Skeletal muscle tissue (tissue), 5 donors: ENCODE measurements around the gene NR6A1. TPM values are rescaled to one million over a fixed set of nuclear protein-coding genes. Genes with fewer than 3 reads are reported as not detected.
A peak's percentile ranks its signal among the peaks of the same experiment; 100 is the strongest.

ENCODE experiments used
- H3K27ac ChIP-seq: one replicate; pipeline ENCODE4 v1.7.0; 2013; ENCODE audit warnings: mild to moderate bottlenecking, low read depth, low read length, inconsistent platforms
- H3K27me3 ChIP-seq, 3 donors: one replicate each; pipeline ENCODE4 v1.7.0; 2013; ENCODE audit warnings: low read length in 3 of 3; ENCODE audit not compliant: control insufficient read depth in 3 of 3, insufficient read depth in 3 of 3
- H3K36me3 ChIP-seq, 3 donors: one replicate each; pipeline ENCODE4 v1.7.0; 2013; ENCODE audit warnings: low read length in 3 of 3; ENCODE audit not compliant: control insufficient read depth in 3 of 3, insufficient read depth in 3 of 3
- H3K4me1 ChIP-seq, 3 donors: one replicate each; pipeline ENCODE4 v1.7.0; 2013; ENCODE audit warnings: low read length in 3 of 3, mild to moderate bottlenecking in 3 of 3; ENCODE audit not compliant: control insufficient read depth in 3 of 3, insufficient read depth in 3 of 3
- H3K4me3 ChIP-seq, 3 donors: one replicate each; pipeline ENCODE4 v1.7.0; 2013; ENCODE audit warnings: low read length in 3 of 3
- H3K9ac ChIP-seq, 3 donors: one replicate each; pipeline ENCODE4 v1.7.0; 2013; ENCODE audit warnings: low read length in 3 of 3, mild to moderate bottlenecking in 3 of 3, moderate library complexity in 2 of 3, low read depth in 1 of 3
- H3K9me3 ChIP-seq, 3 donors: one replicate each; pipeline ENCODE4 v1.7.0; 2013; ENCODE audit warnings: low read length in 3 of 3; ENCODE audit not compliant: control insufficient read depth in 3 of 3
- small RNA-seq: library from RNA; depleted of rRNA; stranded (forward); fragments of <200 nt; gene quantifications from one replicate; pipeline ENCODE3, GENCODE V24; 2014
- total RNA-seq: library from RNA; depleted of rRNA; stranded (reverse); fragments of >200 nt; gene quantifications from one replicate; pipeline ENCODE4 v1.2.3, GENCODE V29; 2014
- donor health status: Osteomylitis.

Gene NR6A1
- total RNA-seq, 1 donor from 2014 or later: 0.52 TPM

DNA sequence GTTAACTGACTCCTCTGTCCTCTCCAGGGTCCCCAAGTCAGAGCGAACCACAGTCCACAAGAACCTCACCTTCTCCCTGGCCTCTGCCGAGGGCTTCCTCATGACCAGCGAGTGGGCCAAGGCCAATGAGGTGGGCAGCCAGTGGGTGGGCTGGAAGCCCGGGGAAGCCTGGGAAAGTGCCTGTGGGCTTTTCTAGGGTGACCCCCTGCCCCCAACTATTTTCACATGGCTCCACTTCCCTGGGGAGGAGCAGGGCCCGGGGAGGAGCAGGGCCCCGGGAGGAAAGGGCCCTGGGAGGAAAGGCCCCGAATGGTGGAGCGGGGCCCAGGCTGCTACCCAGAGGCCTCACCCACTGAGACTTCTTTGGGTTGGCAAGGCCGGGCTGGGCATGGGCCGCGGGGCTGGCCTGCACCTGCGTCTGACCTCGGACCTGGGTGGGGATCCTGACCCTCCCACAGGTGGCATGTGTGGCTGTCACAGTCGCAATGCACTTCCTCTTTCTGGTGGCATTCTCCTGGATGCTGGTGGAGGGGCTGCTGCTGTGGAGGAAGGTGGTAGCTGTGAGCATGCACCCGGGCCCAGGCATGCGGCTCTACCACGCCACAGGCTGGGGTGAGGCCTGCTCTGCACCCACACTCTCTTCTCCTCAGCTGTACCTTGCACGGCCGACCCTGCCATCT, 302.9 kb downstream of the NR6A1 start:
- Histone ChIP-seq H3K27ac (no peak overlapping the region), H3K4me3 (no peak overlapping the region), H3K9ac (no peak overlapping the region), H3K9me3 (no peaks in the 10 kb centered on the region), H3K36me3 (no peaks in the 10 kb centered on the region), H3K4me1 (no peaks in the 10 kb centered on the region), H3K27me3 (peaks cover 15 to 32% (median 17%) of the 10 kb centered on the region in 3 donors)

DNA sequence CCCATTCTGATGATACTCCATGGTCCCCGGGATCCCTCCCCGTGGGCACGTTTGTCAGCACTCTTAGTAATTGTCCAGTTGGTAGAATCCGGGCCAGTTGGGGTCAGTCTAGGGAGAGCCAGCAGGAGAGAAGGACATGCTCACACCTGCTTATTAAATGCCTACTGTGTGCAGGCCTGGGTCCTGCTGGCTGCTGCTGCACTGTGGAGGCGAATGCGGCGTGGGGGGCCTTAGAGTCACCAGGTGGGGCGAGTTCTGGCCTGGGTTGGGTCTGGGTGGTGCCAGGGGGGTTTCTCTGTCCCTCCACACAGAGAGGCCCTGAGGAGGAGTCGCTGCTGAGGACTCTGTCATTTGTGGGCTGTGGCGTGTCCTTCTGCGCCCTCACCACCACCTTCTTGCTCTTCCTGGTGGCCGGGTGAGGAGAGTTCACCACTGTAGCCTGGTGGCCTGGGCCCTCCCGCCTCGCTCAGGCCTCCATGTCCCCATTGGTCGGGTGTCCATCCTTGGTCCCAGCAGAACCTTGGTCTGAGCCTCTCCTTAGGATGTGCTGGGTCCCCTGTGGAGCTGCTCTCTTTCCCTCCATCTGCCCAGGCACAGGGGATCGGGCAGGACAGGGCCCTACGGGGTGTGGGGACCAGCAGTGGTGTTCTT, 303.6 kb downstream of the NR6A1 start:
- Histone ChIP-seq H3K27ac (no peak overlapping the region), H3K9ac (no peak overlapping the region), H3K36me3 (no peaks in the 10 kb centered on the region), H3K4me1 (no peaks in the 10 kb centered on the region), H3K4me3 (no peak overlapping the region), H3K27me3 (peaks cover 10 to 28% (median 15%) of the 10 kb centered on the region in 3 donors), H3K9me3 (no peaks in the 10 kb centered on the region)

Small RNAs within 50 kb of the gene (small RNA-seq; reads per million reads assigned to genes)
- gene MIR181A2: 190 reads per million, percentile 97 among the genes with 10 or more reads in this experiment
- gene MIR181B2: 122 reads per million, percentile 96 among the genes with 10 or more reads in this experiment
- not detected for gene RN7SL302P

Other genes with a start within 250 kb of the NR6A1 start
- 65.8 TPM for gene OLFML2A, start 5.8 kb upstream of the NR6A1 start, total RNA-seq
- gene WDR38, start 82.1 kb upstream of the NR6A1 start, total RNA-seq: not detected
- 2,732 TPM for gene RPL35, start 90.6 kb upstream of the NR6A1 start, total RNA-seq
- 7.3 TPM for gene ARPC5L, start 90.8 kb upstream of the NR6A1 start, total RNA-seq
- gene GOLGA1, start 169.8 kb upstream of the NR6A1 start, total RNA-seq: 11.0 TPM